ENCODE results near the gene SLC24A2. TPM values are rescaled to one million over a fixed set of nuclear protein-coding genes. Genes with fewer than 3 reads are reported as not detected.

The SLC24A2 gene
- total RNA-seq, 1 experiment from 2014 or later: 8.0 TPM

GRCh38 chr9:19770973-19771372 is 17.9 kb downstream of the SLC24A2 start (continued):
- TF ChIP-seq, protein P1, sequence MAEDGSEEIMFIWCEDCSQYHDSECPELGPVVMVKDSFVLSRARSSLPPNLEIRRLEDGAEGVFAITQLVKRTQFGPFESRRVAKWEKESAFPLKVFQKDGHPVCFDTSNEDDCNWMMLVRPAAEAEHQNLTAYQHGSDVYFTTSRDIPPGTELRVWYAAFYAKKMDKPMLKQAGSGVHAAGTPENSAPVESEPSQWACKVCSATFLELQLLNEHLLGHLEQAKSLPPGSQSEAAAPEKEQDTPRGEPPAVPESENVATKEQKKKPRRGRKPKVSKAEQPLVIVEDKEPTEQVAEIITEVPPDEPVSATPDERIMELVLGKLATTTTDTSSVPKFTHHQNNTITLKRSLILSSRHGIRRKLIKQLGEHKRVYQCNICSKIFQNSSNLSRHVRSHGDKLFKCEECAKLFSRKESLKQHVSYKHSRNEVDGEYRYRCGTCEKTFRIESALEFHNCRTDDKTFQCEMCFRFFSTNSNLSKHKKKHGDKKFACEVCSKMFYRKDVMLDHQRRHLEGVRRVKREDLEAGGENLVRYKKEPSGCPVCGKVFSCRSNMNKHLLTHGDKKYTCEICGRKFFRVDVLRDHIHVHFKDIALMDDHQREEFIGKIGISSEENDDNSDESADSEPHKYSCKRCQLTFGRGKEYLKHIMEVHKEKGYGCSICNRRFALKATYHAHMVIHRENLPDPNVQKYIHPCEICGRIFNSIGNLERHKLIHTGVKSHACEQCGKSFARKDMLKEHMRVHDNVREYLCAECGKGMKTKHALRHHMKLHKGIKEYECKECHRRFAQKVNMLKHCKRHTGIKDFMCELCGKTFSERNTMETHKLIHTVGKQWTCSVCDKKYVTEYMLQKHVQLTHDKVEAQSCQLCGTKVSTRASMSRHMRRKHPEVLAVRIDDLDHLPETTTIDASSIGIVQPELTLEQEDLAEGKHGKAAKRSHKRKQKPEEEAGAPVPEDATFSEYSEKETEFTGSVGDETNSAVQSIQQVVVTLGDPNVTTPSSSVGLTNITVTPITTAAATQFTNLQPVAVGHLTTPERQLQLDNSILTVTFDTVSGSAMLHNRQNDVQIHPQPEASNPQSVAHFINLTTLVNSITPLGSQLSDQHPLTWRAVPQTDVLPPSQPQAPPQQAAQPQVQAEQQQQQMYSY (CRISPR knock-in tag; IDR thresholded peaks at IDR 0.05): no peak
- TF ChIP-seq, protein P2, sequence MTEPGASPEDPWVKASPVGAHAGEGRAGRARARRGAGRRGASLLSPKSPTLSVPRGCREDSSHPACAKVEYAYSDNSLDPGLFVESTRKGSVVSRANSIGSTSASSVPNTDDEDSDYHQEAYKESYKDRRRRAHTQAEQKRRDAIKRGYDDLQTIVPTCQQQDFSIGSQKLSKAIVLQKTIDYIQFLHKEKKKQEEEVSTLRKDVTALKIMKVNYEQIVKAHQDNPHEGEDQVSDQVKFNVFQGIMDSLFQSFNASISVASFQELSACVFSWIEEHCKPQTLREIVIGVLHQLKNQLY (CRISPR knock-in tag; IDR thresholded peaks at IDR 0.05): no peak
- TF ChIP-seq ZNF317 (CRISPR knock-in tag; IDR thresholded peaks at IDR 0.05; ENCODE audit: borderline replicate concordance, low read depth) (no peak), CBFB (CRISPR knock-in tag; IDR thresholded peaks at IDR 0.05; ENCODE audit: low read depth) (no peak), FOXJ3 (CRISPR knock-in tag; IDR thresholded peaks at IDR 0.05; ENCODE audit: borderline replicate concordance) (no peak)

DNA sequence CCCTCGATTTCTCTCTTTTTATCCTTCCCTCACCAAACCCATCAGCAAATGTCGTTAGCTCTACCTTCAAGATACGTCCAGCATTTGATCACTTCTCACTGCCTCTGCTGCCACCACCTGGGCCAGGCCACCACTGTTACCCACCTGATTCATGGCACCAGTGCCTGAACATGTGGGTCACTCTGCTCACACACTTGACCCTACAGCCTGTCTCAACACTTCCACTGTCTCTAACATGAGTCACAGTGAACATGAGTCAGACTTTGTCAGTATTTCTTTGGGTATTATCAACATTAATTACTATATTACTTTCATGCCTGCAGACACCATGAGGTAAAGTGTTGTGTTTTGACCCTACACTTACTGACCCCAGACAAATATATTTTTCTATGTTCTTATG is 19.6 kb downstream of the SLC24A2 start:
- H3K4me3 Mint-ChIP-seq: no peak overlapping the region
- H3K36me3 Mint-ChIP-seq: peaks cover 31% of the 10 kb centered on the region
- H3K9me3 Mint-ChIP-seq: peaks cover 30% of the 10 kb centered on the region
- TF ChIP-seq USF2 (CRISPR knock-in tag; IDR thresholded peaks at IDR 0.05) (no peak), ZNF121 (CRISPR knock-in tag; IDR thresholded peaks at IDR 0.05) (no peak), GABPB1 (CRISPR knock-in tag; IDR thresholded peaks at IDR 0.05) (no peak), PREB (CRISPR knock-in tag; IDR thresholded peaks at IDR 0.05; ENCODE audit: borderline replicate concordance) (no peak), FOXK1 (CRISPR knock-in tag; IDR thresholded peaks at IDR 0.05) (no peak), GRHL2 (CRISPR knock-in tag; IDR thresholded peaks at IDR 0.05; ENCODE audit: insufficient replicate concordance, severe bottlenecking) (no peak), PRRX2 (CRISPR knock-in tag; IDR thresholded peaks at IDR 0.05) (no peak), NFYB (CRISPR knock-in tag; conservative IDR thresholded peaks at IDR 0.05; ENCODE audit: low read depth) (no peak), JUN (CRISPR knock-in tag; IDR thresholded peaks at IDR 0.05) (no peak), NFE2L1 (CRISPR knock-in tag; IDR thresholded peaks at IDR 0.05) (no peak), MAX (CRISPR knock-in tag; IDR thresholded peaks at IDR 0.05) (no peak)
- H3K4me1 Mint-ChIP-seq: no peaks in the 10 kb centered on the region
- ChIA-PET CTCF (no interaction called here), POLR2A (no interaction called here)
- ATAC-seq: no peak
- DNase-seq (ENCODE audit: low spot score): no peak
- no peaks in the 10 kb centered on the region; the same call in 1 of the 2 replicates for H3K27me3 Mint-ChIP-seq (ENCODE audit: low read depth)
- no peak overlapping the region for H3K27ac Mint-ChIP-seq

DNA sequence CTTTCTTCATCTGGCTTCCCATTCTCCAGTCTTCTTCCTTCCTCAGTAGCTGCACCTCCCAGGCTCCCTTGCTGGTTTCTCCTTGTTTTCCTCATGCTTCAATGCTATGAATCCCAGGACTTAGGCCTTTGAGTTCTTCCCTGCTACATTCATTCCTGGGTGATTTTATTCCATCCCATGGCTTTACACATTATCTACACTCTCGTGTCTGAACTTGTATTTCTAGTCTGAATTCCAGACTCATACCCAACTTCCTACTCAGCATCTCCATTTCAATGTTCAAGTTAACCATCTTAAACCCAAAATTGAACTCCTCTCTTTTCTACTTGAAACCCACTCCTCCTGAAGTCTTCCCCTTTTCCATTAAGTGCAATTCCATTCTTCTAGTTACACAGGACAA is 20.0 kb downstream of the SLC24A2 start:
- ChIA-PET CTCF (no interaction called here), POLR2A (no interaction called here)
- H3K27me3 Mint-ChIP-seq (ENCODE audit: low read depth): no peaks in the 10 kb centered on the region; the same call in 1 of the 2 replicates
- DNase-seq (ENCODE audit: low spot score) (no peak), ATAC-seq (no peak)
- peaks cover 35% of the 10 kb centered on the region for H3K36me3 Mint-ChIP-seq
- H3K4me3 Mint-ChIP-seq: no peak overlapping the region
- no peaks in the 10 kb centered on the region for H3K4me1 Mint-ChIP-seq
- TF ChIP-seq ZBTB21 (CRISPR knock-in tag; IDR thresholded peaks at IDR 0.05; ENCODE audit: borderline replicate concordance) (no peak), SP1 (CRISPR knock-in tag; conservative IDR thresholded peaks at IDR 0.05) (no peak), PREB (CRISPR knock-in tag; IDR thresholded peaks at IDR 0.05; ENCODE audit: borderline replicate concordance) (no peak)
- TF ChIP-seq, protein P3, sequence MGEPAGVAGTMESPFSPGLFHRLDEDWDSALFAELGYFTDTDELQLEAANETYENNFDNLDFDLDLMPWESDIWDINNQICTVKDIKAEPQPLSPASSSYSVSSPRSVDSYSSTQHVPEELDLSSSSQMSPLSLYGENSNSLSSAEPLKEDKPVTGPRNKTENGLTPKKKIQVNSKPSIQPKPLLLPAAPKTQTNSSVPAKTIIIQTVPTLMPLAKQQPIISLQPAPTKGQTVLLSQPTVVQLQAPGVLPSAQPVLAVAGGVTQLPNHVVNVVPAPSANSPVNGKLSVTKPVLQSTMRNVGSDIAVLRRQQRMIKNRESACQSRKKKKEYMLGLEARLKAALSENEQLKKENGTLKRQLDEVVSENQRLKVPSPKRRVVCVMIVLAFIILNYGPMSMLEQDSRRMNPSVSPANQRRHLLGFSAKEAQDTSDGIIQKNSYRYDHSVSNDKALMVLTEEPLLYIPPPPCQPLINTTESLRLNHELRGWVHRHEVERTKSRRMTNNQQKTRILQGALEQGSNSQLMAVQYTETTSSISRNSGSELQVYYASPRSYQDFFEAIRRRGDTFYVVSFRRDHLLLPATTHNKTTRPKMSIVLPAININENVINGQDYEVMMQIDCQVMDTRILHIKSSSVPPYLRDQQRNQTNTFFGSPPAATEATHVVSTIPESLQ (CRISPR knock-in tag; IDR thresholded peaks at IDR 0.05): no peak
- TF ChIP-seq, protein P4, sequence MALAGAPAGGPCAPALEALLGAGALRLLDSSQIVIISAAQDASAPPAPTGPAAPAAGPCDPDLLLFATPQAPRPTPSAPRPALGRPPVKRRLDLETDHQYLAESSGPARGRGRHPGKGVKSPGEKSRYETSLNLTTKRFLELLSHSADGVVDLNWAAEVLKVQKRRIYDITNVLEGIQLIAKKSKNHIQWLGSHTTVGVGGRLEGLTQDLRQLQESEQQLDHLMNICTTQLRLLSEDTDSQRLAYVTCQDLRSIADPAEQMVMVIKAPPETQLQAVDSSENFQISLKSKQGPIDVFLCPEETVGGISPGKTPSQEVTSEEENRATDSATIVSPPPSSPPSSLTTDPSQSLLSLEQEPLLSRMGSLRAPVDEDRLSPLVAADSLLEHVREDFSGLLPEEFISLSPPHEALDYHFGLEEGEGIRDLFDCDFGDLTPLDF (CRISPR knock-in tag; IDR thresholded peaks at IDR 0.05): no peak
- peaks cover 34% of the 10 kb centered on the region for H3K9me3 Mint-ChIP-seq
- no peak overlapping the region for H3K27ac Mint-ChIP-seq
